WTC11 (cell line): ENCODE results near the gene PTPRN2. TPM values are rescaled to one million over a fixed set of nuclear protein-coding genes. Genes with fewer than 3 reads are reported as not detected.

ENCODE experiments used
- ATAC-seq: fragments of 200-7000 bp; cut with Tn5 transposase; 2 replicates; pipeline ENCODE4 v1.10.0; 2021; ENCODE audit warnings: mild to moderate bottlenecking, moderate library complexity
- CTCF ChIA-PET: fragments of 300-600 bp; sonication (Branson Sonifier 250); formaldehyde crosslinking; loops from one replicate; lab custom pipeline; 2021; ENCODE audit warnings: antibody characterized with exemption; lab: Charles Lee
- POLR2A ChIA-PET: fragments of 350-600 bp; sonication (Branson Sonifier 250); formaldehyde crosslinking; loops from one replicate; lab custom pipeline; 2021; ENCODE audit warnings: antibody characterized with exemption; lab: Charles Lee
- DNase-seq: peaks from one replicate; pipeline ENCODE4 v3.0.0; 2021; ENCODE audit warnings: low spot score
- H3K27ac Mint-ChIP-seq: 2 replicates; pipeline ENCODE4 v1.8.0; 2021; ENCODE audit warnings: mixed read lengths
- H3K27me3 Mint-ChIP-seq: 2 replicates; pipeline ENCODE4 v1.8.0; 2021; ENCODE audit warnings: low read depth, mild to moderate bottlenecking, moderate library complexity, mixed read lengths
- H3K36me3 Mint-ChIP-seq: 2 replicates; pipeline ENCODE4 v1.8.0; 2021; ENCODE audit warnings: mixed read lengths
- H3K4me1 Mint-ChIP-seq: 2 replicates; pipeline ENCODE4 v1.8.0; 2022; ENCODE audit warnings: mixed read lengths
- H3K4me3 Mint-ChIP-seq: 2 replicates; pipeline ENCODE4 v1.8.0; 2021; ENCODE audit warnings: mild to moderate bottlenecking, moderate library complexity, mixed read lengths
- H3K9me3 Mint-ChIP-seq: 2 replicates; pipeline ENCODE4 v1.8.0; 2021; ENCODE audit warnings: mixed read lengths
- ARID4B ChIP-seq: sonication (generic); formaldehyde crosslinking; IDR thresholded peaks from 2 replicates; pipeline ENCODE4 v1.8.0; 2023; ENCODE audit warnings: missing genetic modification reagents, mild to moderate bottlenecking, borderline replicate concordance
- ATF6 ChIP-seq: sonication (generic); formaldehyde crosslinking; IDR thresholded peaks from 2 replicates; pipeline ENCODE4 v1.8.1; 2023; ENCODE audit warnings: mild to moderate bottlenecking, missing genetic modification reagents
- E2F1 ChIP-seq: sonication (generic); formaldehyde crosslinking; IDR thresholded peaks from 2 replicates; pipeline ENCODE4 v1.8.0; 2022; ENCODE audit warnings: mild to moderate bottlenecking, missing genetic modification reagents
- FOXK1 ChIP-seq: sonication (generic); formaldehyde crosslinking; IDR thresholded peaks from 2 replicates; pipeline ENCODE4 v1.8.0; 2022; ENCODE audit warnings: mild to moderate bottlenecking, moderate library complexity, missing genetic modification reagents
- FOXP4 ChIP-seq: sonication (generic); formaldehyde crosslinking; IDR thresholded peaks from 2 replicates; pipeline ENCODE4 v1.8.0; 2022; ENCODE audit warnings: mild to moderate bottlenecking, missing genetic modification reagents
- HMGA2 ChIP-seq: fragments of 250-450 bp; sonication (Bioruptor Pico); IDR thresholded peaks from 2 replicates; pipeline ENCODE4 v1.4.0; 2021; ENCODE audit warnings: mild to moderate bottlenecking, moderate library complexity
- HMGXB4 ChIP-seq: sonication (generic); formaldehyde crosslinking; IDR thresholded peaks from 2 replicates; pipeline ENCODE4 v1.8.1; 2023; ENCODE audit warnings: mild to moderate bottlenecking, moderate library complexity, missing genetic modification reagents
- JUN ChIP-seq: sonication (generic); formaldehyde crosslinking; IDR thresholded peaks from 2 replicates; pipeline ENCODE4 v1.8.0; 2023; ENCODE audit warnings: mild to moderate bottlenecking, missing genetic modification reagents
- MAX ChIP-seq: sonication (generic); formaldehyde crosslinking; IDR thresholded peaks from 2 replicates; pipeline ENCODE4 v1.8.0; 2022; ENCODE audit warnings: mild to moderate bottlenecking, missing genetic modification reagents
- MXD4 ChIP-seq: fragments of 250-450 bp; sonication (Bioruptor Pico); IDR thresholded peaks from 2 replicates; pipeline ENCODE4 v1.8.0; 2021; ENCODE audit warnings: mild to moderate bottlenecking, moderate library complexity, borderline replicate concordance
- NR1H2 ChIP-seq: sonication (generic); formaldehyde crosslinking; IDR thresholded peaks from 2 replicates; pipeline ENCODE4 v1.9.0; 2021; ENCODE audit warnings: mild to moderate bottlenecking, moderate library complexity, missing genetic modification reagents
- OVOL2 ChIP-seq: fragments of 250-450 bp; sonication (Bioruptor Pico); IDR thresholded peaks from 2 replicates; pipeline ENCODE4 v1.9.0; 2021; ENCODE audit warnings: mild to moderate bottlenecking, borderline replicate concordance
- RORB ChIP-seq: fragments of 250-450 bp; sonication (Bioruptor Pico); IDR thresholded peaks from 2 replicates; pipeline ENCODE4 v1.9.0; 2021; ENCODE audit warnings: mild to moderate bottlenecking
- USF1 ChIP-seq: sonication (generic); formaldehyde crosslinking; IDR thresholded peaks from 2 replicates; pipeline ENCODE4 v1.8.0; 2022; ENCODE audit warnings: mild to moderate bottlenecking, missing genetic modification reagents
- ZMAT4 ChIP-seq: fragments of 250-450 bp; sonication (Bioruptor Pico); IDR thresholded peaks from 2 replicates; pipeline ENCODE4 v1.9.0; 2021; ENCODE audit warnings: mild to moderate bottlenecking
- ZNF219 ChIP-seq: sonication (generic); formaldehyde crosslinking; IDR thresholded peaks from 2 replicates; pipeline ENCODE4 v1.8.0; 2023; ENCODE audit warnings: missing genetic modification reagents, mild to moderate bottlenecking, borderline replicate concordance
- ZNF232 ChIP-seq: sonication (generic); formaldehyde crosslinking; IDR thresholded peaks from 2 replicates; pipeline ENCODE4 v1.8.0; 2022; ENCODE audit warnings: mild to moderate bottlenecking, missing genetic modification reagents
- ZNF396 ChIP-seq: fragments of 250-450 bp; sonication (Bioruptor Pico); IDR thresholded peaks from 2 replicates; pipeline ENCODE4 v1.8.0; 2021; ENCODE audit warnings: mild to moderate bottlenecking, moderate library complexity, borderline replicate concordance
- total RNA-seq: library from RNA; stranded (reverse); gene quantifications from 3 replicates; pipeline ENCODE4 v1.2.3, GENCODE V29; 2021

PTPRN2 gene
- total RNA-seq, 1 experiment from 2014 or later = 4.7 TPM

GRCh38 chr7:158482480-158482879, 105.1 kb downstream of the PTPRN2 start:
- POLR2A ChIA-PET = no interaction called here
- CTCF ChIA-PET = no interaction called here
- ATAC-seq (no peak), DNase-seq (no peak)
- no peak overlapping the region for H3K4me3 Mint-ChIP-seq
- no peak overlapping the region for H3K27ac Mint-ChIP-seq
- peaks cover 18% of the 10 kb centered on the region for H3K9me3 Mint-ChIP-seq
- no peaks in the 10 kb centered on the region for H3K36me3 Mint-ChIP-seq
- TF ChIP-seq FOXP4 (CRISPR knock-in tag) = no peak
- H3K27me3 Mint-ChIP-seq = no peaks in the 10 kb centered on the region
- H3K4me1 Mint-ChIP-seq = peaks cover 16% of the 10 kb centered on the region

- ATAC-seq = no peak
- ChIA-PET POLR2A (interaction anchor here (1.0 kb wide), 1 partner anchor 22 kb away, joined by 3 read pairs; no protein-coding TSS in a partner anchor), CTCF (interaction anchor here (0.7 to 1.4 kb wide), 5 partner anchors 12 to 47 kb away, joined by 3 read pairs; no protein-coding TSS in a partner anchor)
- Mint-ChIP-seq H3K27ac (no peak overlapping the region), H3K4me1 (peaks cover 20% of the 10 kb centered on the region), H3K36me3 (no peaks in the 10 kb centered on the region), H3K4me3 (no peak overlapping the region), H3K9me3 (0 out of 2 replicates have a peak, but pooled peaks cover 11% of the 10 kb centered on the region), H3K27me3 (no peaks in the 10 kb centered on the region)
- DNase-seq = no peak
- TF ChIP-seq JUN = no peak
- no peak for TF ChIP-seq HMGXB4 (CRISPR knock-in tag)
- TF ChIP-seq ATF6 (CRISPR knock-in tag) = no peak
- TF ChIP-seq E2F1 (CRISPR knock-in tag) = no peak
- TF ChIP-seq USF1 (CRISPR knock-in tag) = no peak
- TF ChIP-seq FOXK1 (CRISPR knock-in tag) = no peak
Measured at GRCh38 chr7:158479664-158480025, 108.0 kb downstream of the PTPRN2 start.

- peaks cover 21% of the 10 kb centered on the region for H3K4me1 Mint-ChIP-seq
- H3K9me3 Mint-ChIP-seq = 0 out of 2 replicates have a peak, but pooled peaks cover 11% of the 10 kb centered on the region
- ATAC-seq = no peak
- ChIA-PET POLR2A (interaction anchor here (1.0 kb wide), 1 partner anchor 21 kb away, joined by 3 read pairs; no protein-coding TSS in a partner anchor), CTCF (interaction anchor here (0.5 to 1.4 kb wide), 6 partner anchors 11 to 78 kb away, joined by 3 to 4 read pairs (median 3); no protein-coding TSS in a partner anchor)
- no peak for DNase-seq
- H3K36me3 Mint-ChIP-seq = no peaks in the 10 kb centered on the region
- H3K27ac Mint-ChIP-seq = no peak overlapping the region
- no peaks in the 10 kb centered on the region for H3K27me3 Mint-ChIP-seq
- H3K4me3 Mint-ChIP-seq = no peak overlapping the region
- TF ChIP-seq OVOL2 = no peak
- no peak for TF ChIP-seq HMGA2
- no peak for TF ChIP-seq RORB (CRISPR knock-in tag)
- TF ChIP-seq MAX (CRISPR knock-in tag) = no peak
- TF ChIP-seq ZNF232 (CRISPR knock-in tag) = no peak
- no peak for TF ChIP-seq ARID4B (CRISPR knock-in tag)
- no peak for TF ChIP-seq ZMAT4
- TF ChIP-seq ZNF396 = no peak
- TF ChIP-seq MXD4 = no peak
- no peak for TF ChIP-seq ZNF219 (CRISPR knock-in tag)
- no peak for TF ChIP-seq NR1H2 (CRISPR knock-in tag)
Measured at GRCh38 chr7:158479021-158479663, 108.5 kb downstream of the PTPRN2 start.
